HEK293 (cell line): ENCODE measurements around the gene TSPAN3.

Experiments
- CTCF ChIP-seq: fragments of 450-650 bp; formaldehyde crosslinking; IDR thresholded peaks from 2 replicates; pipeline ENCODE4 v1.5.1; 2016; ENCODE audit warnings: missing biosample characterization, missing genetic modification characterization
- GLIS1 ChIP-seq: fragments of 450-650 bp; formaldehyde crosslinking; IDR thresholded peaks from 2 replicates; pipeline ENCODE4 v1.5.1; 2016; ENCODE audit warnings: missing biosample characterization, missing genetic modification characterization
- KLF9 ChIP-seq: fragments of 450-650 bp; formaldehyde crosslinking; IDR thresholded peaks from 2 replicates; pipeline ENCODE4 v1.5.1; 2016; ENCODE audit warnings: missing biosample characterization, missing genetic modification characterization, low read depth
- MYNN ChIP-seq: fragments of 450-650 bp; formaldehyde crosslinking; IDR thresholded peaks from 2 replicates; pipeline ENCODE4 v1.5.1; 2016; ENCODE audit warnings: missing biosample characterization, missing genetic modification characterization, borderline replicate concordance
- PRDM10 ChIP-seq: fragments of 450-650 bp; formaldehyde crosslinking; IDR thresholded peaks from 2 replicates; pipeline ENCODE4 v1.5.1; 2016; ENCODE audit warnings: missing biosample characterization, missing genetic modification characterization
- SCRT1 ChIP-seq: fragments of 450-650 bp; formaldehyde crosslinking; IDR thresholded peaks from 2 replicates; pipeline ENCODE4 v1.5.1; 2016; ENCODE audit warnings: missing biosample characterization, missing genetic modification characterization, borderline replicate concordance
- TCF7L2 ChIP-seq: IDR thresholded peaks from 2 replicates; pipeline ENCODE4 v1.6.1; 2011; ENCODE audit warnings: low read depth, mild to moderate bottlenecking, inconsistent platforms, low read length, moderate library complexity, borderline replicate concordance
- YY1 ChIP-seq: fragments of 450-650 bp; formaldehyde crosslinking; IDR thresholded peaks from 2 replicates; pipeline ENCODE4 v1.5.1; 2018; ENCODE audit warnings: missing biosample characterization, missing genetic modification characterization
- ZBTB21 ChIP-seq: fragments of 450-650 bp; formaldehyde crosslinking; IDR thresholded peaks from 2 replicates; pipeline ENCODE4 v1.5.1; 2017; ENCODE audit warnings: missing biosample characterization, missing genetic modification characterization
- ZNF324 ChIP-seq: fragments of 450-650 bp; formaldehyde crosslinking; IDR thresholded peaks from 2 replicates; pipeline ENCODE4 v1.5.1; 2016; ENCODE audit warnings: missing biosample characterization, missing genetic modification characterization
- ZNF350 ChIP-seq: fragments of 450-650 bp; formaldehyde crosslinking; IDR thresholded peaks from 2 replicates; pipeline ENCODE4 v1.5.0; 2017; ENCODE audit warnings: missing biosample characterization, mild to moderate bottlenecking, missing genetic modification characterization
- ZNF654 ChIP-seq: fragments of 450-650 bp; formaldehyde crosslinking; IDR thresholded peaks from 2 replicates; pipeline ENCODE4 v1.5.1; 2016; ENCODE audit warnings: low read depth, missing biosample characterization, missing genetic modification characterization

GRCh38 chr15:76996526-76997401 lies 74.1 kb downstream of the TSPAN3 start:
- TF ChIP-seq YY1 (tag by site-specific recombination) = no peak
- TF ChIP-seq TCF7L2 = no peak
- TF ChIP-seq ZNF350 = no peak
- no peak for TF ChIP-seq ZBTB21 (tag by site-specific recombination)
- no peak for TF ChIP-seq MYNN (tag by site-specific recombination)
- TF ChIP-seq ZNF324 (tag by site-specific recombination) = no peak
- no peak for TF ChIP-seq CTCF
- TF ChIP-seq ZNF654 (tag by site-specific recombination) = no peak
- TF ChIP-seq PRDM10 (tag by site-specific recombination) = no peak
- TF ChIP-seq GLIS1 (tag by site-specific recombination) = no peak
- no peak for TF ChIP-seq KLF9 (tag by site-specific recombination)
- no peak for TF ChIP-seq SCRT1 (tag by site-specific recombination)
